Heart left ventricle (tissue), 13 donors: ENCODE results near the gene MIF.

Experiments used
- CTCF ChIP-seq, 12 donors: fragments of 200-600 bp; sonication (generic) in 4 of 12; IDR thresholded peaks; one replicate each; pipeline versions ENCODE4 v1.5.0 to v1.8.0; 2018 to 2022; ENCODE audit warnings: antibody characterized with exemption in 12 of 12, mild to moderate bottlenecking in 5 of 12
- POLR2A ChIP-seq, 2 donors: fragments of 450-650 bp; IDR thresholded peaks; one replicate each; pipeline ENCODE4 v1.6.1; 2017; ENCODE audit warnings: antibody characterized with exemption in 2 of 2, mild to moderate bottlenecking in 2 of 2, moderate library complexity in 2 of 2
- donor health status: ischemic (EF 13 %, LVEDD 7.1; RV severe dilation, severe dysfunction).
- donor health status: DM: no; HTN: yes; CAD: no.
- donor health status: DM: no; HTN: no; CAD: no.
- donor health status: ischemic (EF 25% LVEDD 6.9; RV normal size, moderate dysfunction).
- donor health status: ischemic (EF 25% LVEDD 5.7; RV mildly dilated, moderate dysfunction).
- donor health status: ischemic (EF 35%, LVEDD 5.7; RV mildly dilated, moderate dysfunction).
- donor health status: nonischemic (EF 11% LVEDD 7.7; RV severe dilation, severe dysfunction).
- donor health status: DM: yes; HTN: yes; CAD: no.
- donor health status: PGD.
- donor health status: ischemic (EF 29% LVEDD 5.4; RV normal size, mild dysfunction).
- donor health status: nonischemic (EF 23%, LVEDD 6.1; RV moderate dilation, normal function).

- peak; percentile 95 to 99 (median 98) for TF ChIP-seq CTCF (IDR thresholded peaks at IDR 0.05)
- no peak for TF ChIP-seq POLR2A (IDR thresholded peaks at IDR 0.05)
Observed at GRCh38 chr22:23849009-23850006, 44.9 kb upstream of the MIF start.
